SU-DHL-6 (cell line): ENCODE results near the gene CYYR1.

Experiments
- CTCF ChIP-seq: fragments of 200-600 bp; sonication (generic); IDR thresholded peaks from one replicate; pipeline ENCODE4 v1.5.1; 2017; ENCODE audit warnings: antibody characterized with exemption, mild to moderate bottlenecking, low read length, moderate library complexity; ENCODE audit not compliant: insufficient read depth, poor library complexity, severe bottlenecking
- EZH2phosphoT487 ChIP-seq: fragments of 200-600 bp; sonication (generic), shearing (Covaris generic); conservative IDR thresholded peaks from 2 replicates; pipeline ENCODE4 v1.6.1; 2018; ENCODE audit warnings: mild to moderate bottlenecking, antibody characterized with exemption, low read length, moderate library complexity, mixed read lengths

GRCh38 chr21:26470351-26471098, 102.6 kb downstream of the CYYR1 start:
- TF ChIP-seq EZH2phosphoT487 (no peak), CTCF (no peak)
